ENCODE data around the gene CCDC15.

Gene CCDC15

GRCh38 chr11:125064070-125064469 is 110.1 kb downstream of the CCDC15 start:
- no peak for DNase-seq (ENCODE audit: extremely low read depth in 1 of 2, low read depth in 1 of 2)

GRCh38 chr11:125068368-125068767 is 114.4 kb downstream of the CCDC15 start:
- DNase-seq (ENCODE audit: extremely low read depth in 1 of 2, low read depth in 1 of 2), result no peak

GRCh38 chr11:125069008-125069407 is 115.0 kb downstream of the CCDC15 start:
- no peak for DNase-seq (ENCODE audit: extremely low read depth in 1 of 2, low read depth in 1 of 2)

- DNase-seq (ENCODE audit: extremely low read depth in 1 of 2, low read depth in 1 of 2), result no peak
Measured at GRCh38 chr11:125069796-125070195, 115.8 kb downstream of the CCDC15 start.

GRCh38 chr11:125070699-125071254 is 116.8 kb downstream of the CCDC15 start:
- no peak for DNase-seq (ENCODE audit: extremely low read depth in 1 of 2, low read depth in 1 of 2)

GRCh38 chr11:125071435-125071834 is 117.4 kb downstream of the CCDC15 start:
- no peak for DNase-seq (ENCODE audit: extremely low read depth in 1 of 2, low read depth in 1 of 2)

- no peak for DNase-seq (ENCODE audit: extremely low read depth in 1 of 2, low read depth in 1 of 2)
Measured at GRCh38 chr11:125071846-125072217, 117.8 kb downstream of the CCDC15 start.

- no peak for DNase-seq (ENCODE audit: extremely low read depth in 1 of 2, low read depth in 1 of 2)
Measured at GRCh38 chr11:125072218-125072960, 118.4 kb downstream of the CCDC15 start.

GRCh38 chr11:125072961-125073590 is 119.1 kb downstream of the CCDC15 start:
- no peak for DNase-seq (ENCODE audit: extremely low read depth in 1 of 2, low read depth in 1 of 2)

- DNase-seq (ENCODE audit: extremely low read depth in 1 of 2, low read depth in 1 of 2), result no peak
Measured at GRCh38 chr11:125073616-125074483, 119.8 kb downstream of the CCDC15 start.

- DNase-seq (ENCODE audit: extremely low read depth in 1 of 2, low read depth in 1 of 2), result no peak
Measured at GRCh38 chr11:125074511-125075241, 120.7 kb downstream of the CCDC15 start.

GRCh38 chr11:125075242-125075625 is 121.2 kb downstream of the CCDC15 start:
- DNase-seq (ENCODE audit: extremely low read depth in 1 of 2, low read depth in 1 of 2), result no peak

GRCh38 chr11:125075900-125076317 is 121.9 kb downstream of the CCDC15 start:
- DNase-seq (ENCODE audit: extremely low read depth in 1 of 2, low read depth in 1 of 2), result no peak

- no peak for DNase-seq (ENCODE audit: extremely low read depth in 1 of 2, low read depth in 1 of 2)
Measured at GRCh38 chr11:125076378-125076945, 122.5 kb downstream of the CCDC15 start.

- DNase-seq (ENCODE audit: extremely low read depth in 1 of 2, low read depth in 1 of 2), result no peak
Measured at GRCh38 chr11:125078016-125078415, 124.0 kb downstream of the CCDC15 start.

GRCh38 chr11:125078516-125079140 is 124.6 kb downstream of the CCDC15 start:
- no peak for DNase-seq (ENCODE audit: extremely low read depth in 1 of 2, low read depth in 1 of 2)

GRCh38 chr11:125079151-125079877 is 125.3 kb downstream of the CCDC15 start:
- DNase-seq (ENCODE audit: extremely low read depth in 1 of 2, low read depth in 1 of 2), result no peak

- no peak for DNase-seq (ENCODE audit: extremely low read depth in 1 of 2, low read depth in 1 of 2)
Measured at GRCh38 chr11:125079878-125080530, 126.0 kb downstream of the CCDC15 start.

- no peak for DNase-seq (ENCODE audit: extremely low read depth in 1 of 2, low read depth in 1 of 2)
Measured at GRCh38 chr11:125080531-125080911, 126.5 kb downstream of the CCDC15 start.

All from activated CD8-positive, alpha-beta memory T cell treated with anti-CD3 and anti-CD28 coated beads for 1 hour (primary cell).